ENCODE results near the gene RPS5.
A peak's percentile ranks its signal among the peaks of the same experiment; 100 is the strongest.

Gene RPS5

DNA sequence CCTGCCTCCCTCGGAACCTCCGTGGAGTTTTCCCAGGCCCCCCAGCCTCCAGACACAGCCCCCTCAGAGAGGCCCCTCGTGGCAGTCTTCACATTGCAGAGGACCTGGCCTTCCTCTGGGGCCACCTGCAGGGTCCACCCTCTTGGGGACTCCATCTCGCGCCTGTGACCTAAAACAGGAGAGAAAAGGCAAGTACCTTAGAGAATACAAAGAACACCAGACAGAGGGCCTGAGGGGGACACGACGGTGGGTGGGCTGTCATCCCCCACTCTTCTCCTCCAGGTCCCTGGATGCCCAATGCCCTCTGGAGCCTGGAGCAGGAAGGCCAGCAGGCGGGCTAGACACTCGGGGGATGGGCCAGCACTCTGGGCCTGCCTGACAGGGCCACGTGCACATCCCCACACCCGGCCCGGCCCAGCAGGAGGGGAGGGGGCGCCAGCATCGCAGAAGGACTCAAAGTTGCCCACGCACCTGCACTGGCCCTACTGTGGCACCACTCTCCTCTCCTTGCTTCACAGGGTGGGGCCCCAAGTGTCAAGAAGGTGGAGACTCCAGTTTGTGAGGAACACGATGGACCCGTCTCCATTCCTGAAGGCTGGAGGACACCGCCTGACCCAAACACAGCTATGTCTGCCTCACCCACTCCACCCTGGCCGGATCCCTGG lies 29.5 kb upstream of the RPS5 start:
- DNase-seq (ENCODE audit: extremely low spot score): no peak
- ChIA-PET POLR2A (no interaction called here), CTCF (no interaction called here)
- TF ChIP-seq CTBP1 (IDR thresholded peaks at IDR 0.05; ENCODE audit: borderline replicate concordance): no peak
- TF ChIP-seq TARDBP (IDR thresholded peaks at IDR 0.05): no peak
- no peak for TF ChIP-seq FOXK2 (IDR thresholded peaks at IDR 0.05)
- TF ChIP-seq SP1 (IDR thresholded peaks at IDR 0.05): no peak
- TF ChIP-seq L3MBTL2 (conservative IDR thresholded peaks at IDR 0.05): no peak
- no peak for TF ChIP-seq ARNT (IDR thresholded peaks at IDR 0.05)
- no peak for TF ChIP-seq HDGF (IDR thresholded peaks at IDR 0.05; ENCODE audit: borderline replicate concordance)
- no peak for TF ChIP-seq ZNF384 (IDR thresholded peaks at IDR 0.05)
- TF ChIP-seq NFRKB (IDR thresholded peaks at IDR 0.05): no peak
- TF ChIP-seq FOXM1 (IDR thresholded peaks at IDR 0.05; ENCODE audit: borderline replicate concordance): no peak
- TF ChIP-seq PKNOX1 (IDR thresholded peaks at IDR 0.05): no peak
- TF ChIP-seq FOXA1 (IDR thresholded peaks at IDR 0.05): no peak

DNA sequence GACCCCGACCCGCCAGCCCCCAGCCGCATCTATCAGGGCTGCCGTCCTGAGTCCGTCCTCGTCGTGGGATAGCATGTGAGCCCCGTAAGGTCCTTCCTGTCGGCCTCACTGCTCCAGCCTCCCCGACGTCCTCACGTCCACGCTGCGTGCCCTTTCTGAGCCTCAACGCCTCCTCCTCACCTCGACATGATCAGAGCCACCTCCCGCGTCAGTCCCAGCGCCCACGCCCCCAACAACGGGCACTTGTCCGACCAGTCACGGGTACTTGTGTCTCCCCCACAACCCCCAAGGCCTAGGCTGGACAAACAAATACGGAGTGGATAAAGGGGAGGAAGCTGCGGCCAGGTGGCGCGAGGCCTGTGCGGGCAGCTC lies 25.2 kb upstream of the RPS5 start:
- CTCF ChIA-PET: no interaction called here
- DNase-seq (ENCODE audit: extremely low spot score): peak; percentile 46
- TF ChIP-seq L3MBTL2 (conservative IDR thresholded peaks at IDR 0.05) (peak; percentile 84), FOXK2 (IDR thresholded peaks at IDR 0.05) (no peak)
- POLR2A ChIA-PET: interaction anchor here (0.7 to 3.4 kb wide), 23 partner anchors 8 to 543 kb away, joined by 3 to 30 read pairs (median 8); partner anchors contain the start of genes CHMP2A, RPS5, TRIM28 and ZBTB45

DNA sequence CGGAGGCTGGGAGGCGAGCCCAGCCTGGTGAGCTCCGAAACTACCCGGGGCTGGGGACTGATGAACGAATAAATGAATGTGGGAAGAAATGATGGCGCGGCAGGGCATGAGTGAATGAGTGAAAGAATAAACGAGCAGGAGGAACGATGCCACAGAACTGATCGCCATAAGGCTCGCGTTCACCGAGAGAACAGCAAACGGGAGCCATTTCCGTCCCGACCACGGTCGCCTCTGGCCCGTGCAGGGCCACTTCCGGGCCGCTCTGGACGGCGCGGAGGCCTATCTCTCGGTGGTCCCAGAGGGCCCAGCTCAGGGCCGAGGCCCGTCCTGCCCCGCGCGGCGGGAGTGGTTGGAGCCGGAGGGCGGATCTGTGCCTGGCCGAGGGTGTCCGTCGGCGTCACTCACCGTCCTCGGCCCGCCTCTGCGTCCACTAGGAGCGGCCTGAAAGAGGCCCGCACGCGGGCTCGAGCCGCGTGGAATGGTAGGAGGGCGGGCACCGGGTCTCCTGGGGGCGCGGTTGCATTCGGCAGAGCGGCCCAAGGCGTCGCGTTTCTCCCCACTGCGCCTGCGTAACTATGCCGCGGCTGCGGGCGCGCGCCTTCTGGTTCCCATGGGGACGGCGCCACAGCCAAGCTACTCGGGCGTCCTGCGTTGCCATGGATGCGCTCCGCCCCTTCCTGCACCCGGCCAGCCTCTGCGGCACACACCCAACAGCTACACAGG lies 24.6 kb upstream of the RPS5 start, which contains the start of gene ZNF497:
TSS of gene ZNF497 (minus strand) at position 480 of the 723 bp plus-strand sequence. CDS start 5,116 bp downstream, outside the sequence.
- TF ChIP-seq L3MBTL2 (conservative IDR thresholded peaks at IDR 0.05) (peak; percentile 58; the same call in 1 of the 2 replicates), PKNOX1 (IDR thresholded peaks at IDR 0.05) (peak; percentile 75), ELF4 (IDR thresholded peaks at IDR 0.05) (peak; percentile 78), HDGF (IDR thresholded peaks at IDR 0.05; ENCODE audit: borderline replicate concordance) (no peak)
- ChIA-PET POLR2A (interaction anchor here (0.6 to 3.4 kb wide), 27 partner anchors 8 to 543 kb away, joined by 3 to 30 read pairs (median 5); partner anchors contain the start of genes CHMP2A, RPS5, TRIM28 and ZBTB45), CTCF (interaction anchor here (1.1 kb wide), 1 partner anchor 34 kb away, joined by 3 read pairs; no protein-coding TSS in a partner anchor)

DNA sequence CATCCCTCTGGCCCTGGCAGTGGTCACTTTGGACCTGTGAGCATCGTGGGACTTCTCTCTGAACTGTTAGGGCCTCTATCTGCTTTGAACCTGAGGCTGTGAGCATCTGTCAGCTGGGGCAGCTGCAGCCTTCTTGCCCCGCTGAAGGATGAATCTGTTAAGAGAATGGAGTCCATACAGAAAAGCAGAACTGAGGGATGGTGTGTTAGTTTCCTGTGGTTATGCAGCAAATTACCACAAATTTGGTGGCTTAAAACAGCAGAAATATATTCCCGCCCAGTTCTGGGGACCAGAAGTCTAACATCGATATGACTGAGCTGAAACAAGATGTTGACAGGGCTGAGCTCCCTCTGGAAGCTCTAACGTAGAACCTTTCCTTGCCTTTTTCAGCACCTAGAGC lies 22.9 kb upstream of the RPS5 start:
- TF ChIP-seq ELF4 (IDR thresholded peaks at IDR 0.05): no peak
- no peak for TF ChIP-seq SUZ12 (IDR thresholded peaks at IDR 0.05)
- TF ChIP-seq FOXM1 (IDR thresholded peaks at IDR 0.05; ENCODE audit: borderline replicate concordance): no peak
- no peak for TF ChIP-seq BHLHE40 (IDR thresholded peaks at IDR 0.05; ENCODE audit: borderline replicate concordance)
- no peak for TF ChIP-seq HDGF (IDR thresholded peaks at IDR 0.05; ENCODE audit: borderline replicate concordance)
- TF ChIP-seq FOXA1 (IDR thresholded peaks at IDR 0.05): no peak
- TF ChIP-seq ZNF384 (IDR thresholded peaks at IDR 0.05): no peak
- TF ChIP-seq TARDBP (IDR thresholded peaks at IDR 0.05): no peak
- TF ChIP-seq CTBP1 (IDR thresholded peaks at IDR 0.05; ENCODE audit: borderline replicate concordance): no peak
- TF ChIP-seq FOXK2 (IDR thresholded peaks at IDR 0.05): no peak
- TF ChIP-seq SP1 (IDR thresholded peaks at IDR 0.05): no peak
- DNase-seq (ENCODE audit: extremely low spot score): no peak
- POLR2A ChIA-PET: interaction anchor here (0.8 to 3.4 kb wide), 7 partner anchors 16 to 155 kb away, joined by 3 to 29 read pairs (median 5); partner anchors contain the start of genes RPS5, ZBTB45, ZNF584 and ZNF8
- CTCF ChIA-PET: no interaction called here

More for the DNA sequence above, 24.6 kb upstream of the RPS5 start, which contains the start of gene ZNF497:
- DNase-seq (ENCODE audit: extremely low spot score): peak; percentile 99

GRCh38 chr19:58366585-58367430 lies 20.3 kb upstream of the RPS5 start:
- TF ChIP-seq PKNOX1 (IDR thresholded peaks at IDR 0.05) (no peak), CTBP1 (IDR thresholded peaks at IDR 0.05; ENCODE audit: borderline replicate concordance) (no peak), HDGF (IDR thresholded peaks at IDR 0.05; ENCODE audit: borderline replicate concordance) (no peak), LEF1 (IDR thresholded peaks at IDR 0.05; ENCODE audit: borderline replicate concordance) (no peak), FOXM1 (IDR thresholded peaks at IDR 0.05; ENCODE audit: borderline replicate concordance) (no peak), ELF4 (IDR thresholded peaks at IDR 0.05) (no peak), L3MBTL2 (conservative IDR thresholded peaks at IDR 0.05) (no peak)
- DNase-seq (ENCODE audit: extremely low spot score): no peak
- POLR2A ChIA-PET: interaction anchor here (1.0 kb wide), 1 partner anchor 153 kb away, joined by 3 read pairs; the partner anchor contains the start of gene ZBTB45
- CTCF ChIA-PET: no interaction called here

All from HEK293T (cell line).